Effector CD4-positive, alpha-beta T cell (primary cell): ENCODE data around the gene OLFML2B.

Source experiments
- DNase-seq: peaks from one replicate; pipeline ENCODE4 v3.0.0-alpha.2; 2020

Gene OLFML2B

DNA sequence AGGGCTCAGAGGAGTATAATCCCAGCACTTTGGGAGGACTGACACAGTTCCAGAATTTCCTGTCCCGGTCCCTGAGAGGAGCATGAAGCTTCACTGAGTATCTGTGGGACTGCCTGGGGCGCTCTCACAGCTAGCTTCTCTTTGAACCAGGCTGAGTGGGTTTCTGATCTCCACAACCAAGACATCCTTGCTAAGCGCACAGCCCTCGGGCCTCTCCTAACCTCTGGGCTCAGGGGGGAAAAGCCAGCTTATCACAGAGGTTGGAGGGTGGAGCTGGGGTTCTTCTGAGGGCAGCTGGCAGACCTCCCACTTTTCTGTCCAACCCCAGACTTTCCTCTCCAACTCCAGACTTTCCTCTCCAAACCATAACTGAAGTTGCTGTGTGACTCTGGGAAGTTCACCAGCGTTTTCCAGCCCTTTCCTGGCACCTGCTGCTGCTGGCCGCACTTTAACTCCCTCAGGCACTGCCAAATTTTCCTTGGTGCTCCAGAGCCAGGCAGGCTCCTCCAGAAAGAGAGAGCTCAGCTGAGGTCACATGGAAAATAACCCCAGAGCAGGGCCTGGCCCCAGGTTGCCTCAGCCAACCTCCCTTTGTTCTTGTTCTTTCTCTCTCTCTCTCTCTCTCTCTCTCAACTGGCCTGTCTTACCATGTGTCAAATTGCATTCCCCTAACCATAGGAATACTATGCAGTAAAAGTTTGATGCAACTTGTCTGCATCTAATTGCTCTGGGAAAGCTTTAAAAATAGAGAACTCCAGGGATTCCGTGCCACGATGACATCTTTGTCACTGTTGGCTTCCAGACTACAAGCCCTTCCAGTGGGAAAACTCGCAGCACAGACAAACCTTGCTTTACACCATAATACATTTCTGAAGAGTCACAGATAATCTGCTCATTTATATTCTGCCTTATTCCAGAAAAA is 49.5 kb downstream of the OLFML2B start:
- no peak for DNase-seq

DNA sequence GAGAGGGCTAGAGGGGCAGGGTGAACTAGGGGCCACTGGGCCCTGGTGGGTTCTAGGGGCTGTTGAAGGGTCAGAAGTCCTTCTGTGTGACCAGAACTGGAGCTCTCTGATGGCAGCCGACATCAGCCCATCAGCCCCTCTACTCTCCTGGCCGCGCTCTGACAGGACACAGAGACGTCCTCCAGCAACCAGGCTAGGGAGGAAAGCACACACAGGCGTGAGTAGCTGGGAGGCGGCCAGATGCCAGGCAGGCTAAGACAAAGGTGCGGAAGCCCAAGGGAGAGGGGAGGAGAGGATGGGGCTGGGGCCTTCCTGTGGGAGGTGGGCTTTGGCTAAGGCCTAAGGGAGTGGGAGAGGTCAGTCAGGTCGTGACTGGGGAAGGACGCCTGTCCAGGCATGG is 50.8 kb downstream of the OLFML2B start:
- no peak for DNase-seq

DNA sequence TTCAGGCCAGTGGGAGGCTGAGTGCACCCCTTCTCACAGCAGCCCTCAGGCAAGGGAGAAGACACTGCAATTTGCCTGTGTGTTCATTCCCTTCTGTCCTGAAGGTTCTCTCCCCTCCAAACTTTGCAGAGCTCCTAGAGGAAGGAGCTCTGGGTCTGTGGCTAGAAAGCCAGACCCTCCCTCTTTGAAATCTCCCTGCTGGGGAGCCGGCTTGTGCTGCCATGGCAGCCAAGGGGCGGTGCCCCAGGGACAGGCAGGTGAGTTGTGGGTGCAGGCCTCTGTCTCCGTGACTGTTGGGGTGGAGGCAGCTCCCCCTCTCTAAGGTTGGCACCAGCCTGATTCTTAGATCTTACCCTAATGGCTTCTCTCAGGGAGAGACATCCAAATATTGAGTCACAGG is 53.0 kb downstream of the OLFML2B start:
- no peak for DNase-seq

DNA sequence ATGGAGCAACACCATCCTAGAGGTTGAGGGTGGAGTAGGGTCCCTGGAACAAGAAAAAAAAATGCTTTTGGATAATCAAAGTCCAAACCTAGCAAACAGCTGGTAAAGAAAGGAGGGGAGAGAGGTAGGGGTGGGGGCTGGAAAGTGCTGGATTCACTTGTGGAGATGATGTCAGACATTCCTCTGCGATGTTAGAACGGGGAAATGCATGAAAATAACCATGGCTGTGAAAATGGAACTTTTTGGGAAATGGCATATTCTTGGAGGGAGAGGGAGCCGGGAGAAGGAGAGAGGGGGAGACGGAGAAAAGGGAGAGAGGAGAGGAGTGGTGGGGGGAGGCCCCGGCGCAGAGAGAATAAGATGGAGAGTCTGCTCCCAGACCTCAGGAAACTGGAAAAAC is 53.6 kb downstream of the OLFML2B start:
- no peak for DNase-seq

GRCh38 chr1:161966067-161966466 is 57.6 kb downstream of the OLFML2B start:
- DNase-seq: no peak

DNA sequence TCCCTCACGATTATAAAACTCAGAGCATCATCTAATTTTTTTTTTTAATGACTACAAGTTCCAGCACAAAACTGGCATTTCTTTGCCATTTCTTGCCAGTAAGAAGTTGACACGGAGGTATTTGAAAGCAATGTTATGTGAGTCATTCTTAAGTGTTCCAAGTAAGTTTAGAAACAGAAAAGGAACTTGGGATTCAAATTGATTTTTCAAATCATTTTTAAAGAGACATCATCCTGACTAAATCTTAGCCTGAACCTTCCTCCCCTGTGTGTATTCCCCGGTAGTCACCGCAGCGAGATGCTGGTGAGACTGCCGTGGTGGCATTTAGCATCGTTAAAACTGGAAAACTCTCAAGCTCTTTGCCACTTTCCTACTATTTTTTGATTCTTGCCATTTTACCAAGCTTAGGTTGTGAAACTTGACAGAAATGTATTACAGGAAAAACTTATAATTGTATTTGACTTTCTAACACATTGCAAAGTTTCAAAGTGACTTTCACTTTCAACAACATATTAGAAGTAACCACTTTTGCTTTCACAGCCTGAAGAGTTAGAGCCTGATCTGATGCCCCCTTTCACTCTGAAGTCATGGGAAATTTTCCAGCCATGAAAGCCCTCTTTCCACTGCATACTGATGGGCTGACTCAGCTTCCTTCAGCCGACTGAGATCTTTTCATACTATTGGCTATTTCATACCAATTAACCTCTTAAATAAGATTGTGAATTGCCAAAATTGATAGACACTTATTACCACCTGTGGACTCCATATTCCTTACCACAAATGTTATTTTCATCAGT is 61.4 kb downstream of the OLFML2B start:
- DNase-seq: no peak

DNA sequence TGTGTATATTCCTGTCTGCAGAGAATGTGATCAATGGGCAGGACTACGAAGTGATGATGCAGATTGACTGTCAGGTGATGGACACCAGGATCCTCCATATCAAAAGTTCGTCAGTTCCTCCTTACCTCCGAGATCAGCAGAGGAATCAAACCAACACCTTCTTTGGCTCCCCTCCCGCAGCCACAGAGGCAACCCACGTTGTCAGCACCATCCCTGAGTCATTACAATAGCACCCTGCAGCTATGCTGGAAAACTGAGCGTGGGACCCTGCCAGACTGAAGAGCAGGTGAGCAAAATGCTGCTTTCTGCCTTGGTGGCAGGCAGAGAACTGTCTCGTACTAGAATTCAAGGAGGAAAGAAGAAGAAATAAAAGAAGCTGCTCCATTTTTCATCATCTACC is 65.2 kb downstream of the OLFML2B start:
- no peak for DNase-seq

DNA sequence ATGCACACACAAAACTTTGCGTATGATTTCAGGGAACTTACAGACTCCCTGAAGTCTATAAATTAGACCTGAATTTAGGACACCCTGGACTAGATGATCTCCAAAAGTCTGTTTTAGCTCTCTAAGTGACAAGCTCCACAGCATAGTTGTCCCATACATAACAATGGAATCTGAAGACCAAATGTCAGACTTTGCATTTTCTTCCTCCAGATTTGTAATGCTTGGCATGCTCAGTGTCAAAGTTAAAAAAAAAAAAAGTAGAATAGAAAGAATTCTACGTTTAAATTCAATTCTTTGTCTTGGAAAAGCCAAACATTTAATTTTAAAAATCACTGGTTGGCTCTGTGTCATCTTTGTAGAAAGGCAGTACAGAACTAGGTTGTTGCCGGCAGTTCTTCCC is 66.7 kb downstream of the OLFML2B start:
- DNase-seq: no peak

DNA sequence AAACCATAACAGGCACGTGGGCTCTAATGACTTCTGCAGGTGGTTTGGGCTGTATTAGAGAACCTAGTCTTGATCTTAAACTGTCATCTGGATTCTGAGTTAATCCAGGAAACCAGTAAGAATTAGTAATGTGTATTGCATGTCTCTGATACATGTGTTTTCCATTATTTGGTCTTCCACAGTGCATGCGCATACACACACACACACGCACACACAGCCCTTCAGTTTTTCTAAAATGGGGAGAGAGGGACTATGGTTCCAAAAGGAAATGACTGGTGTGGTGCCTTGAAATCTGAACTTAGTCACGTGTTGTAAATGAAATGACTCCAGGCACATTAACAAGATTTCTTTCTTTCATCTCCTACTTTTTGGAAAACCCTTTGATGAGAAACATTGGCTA is 67.6 kb downstream of the OLFML2B start:
- no peak for DNase-seq

DNA sequence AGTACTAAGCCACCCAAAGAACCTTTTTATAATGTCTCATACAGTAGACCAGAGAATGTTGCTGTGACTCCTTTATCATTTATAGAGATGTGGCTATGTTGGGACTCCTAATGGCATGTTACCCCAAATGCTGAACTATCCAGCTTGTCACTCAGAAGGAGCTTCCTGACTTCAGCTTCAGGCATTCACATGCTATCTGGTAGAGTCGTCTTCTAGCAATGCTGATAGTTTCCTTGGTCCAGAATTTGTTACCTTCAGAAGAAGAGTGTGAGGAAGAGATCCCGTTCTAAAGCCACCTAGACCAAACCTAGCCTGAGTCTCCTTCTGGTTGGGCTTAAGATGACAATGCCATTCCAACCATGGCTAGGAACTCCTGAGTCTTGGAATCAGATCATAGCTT is 68.1 kb downstream of the OLFML2B start:
- DNase-seq: no peak

GRCh38 chr1:161954466-161954865 is 69.2 kb downstream of the OLFML2B start:
- DNase-seq: no peak

DNA sequence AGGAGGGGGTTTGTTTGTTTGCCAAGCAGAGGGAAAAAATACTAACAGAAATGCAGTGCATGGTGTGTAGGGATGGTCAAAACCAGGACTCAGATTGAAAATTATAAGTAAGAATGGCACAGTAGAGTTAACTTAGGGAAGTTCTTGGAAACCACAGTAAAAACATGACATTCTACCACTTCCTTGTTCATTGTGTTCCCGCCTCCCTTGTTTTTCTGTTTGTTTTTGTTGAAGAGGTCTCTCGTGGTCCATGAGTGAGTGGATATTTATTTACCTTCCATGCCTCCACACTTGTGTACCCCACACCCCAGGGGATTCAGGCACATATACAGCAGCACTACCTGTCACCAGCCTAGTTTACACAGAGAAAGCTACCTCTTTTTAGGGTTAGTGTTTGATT is 69.6 kb downstream of the OLFML2B start:
- DNase-seq: no peak

DNA sequence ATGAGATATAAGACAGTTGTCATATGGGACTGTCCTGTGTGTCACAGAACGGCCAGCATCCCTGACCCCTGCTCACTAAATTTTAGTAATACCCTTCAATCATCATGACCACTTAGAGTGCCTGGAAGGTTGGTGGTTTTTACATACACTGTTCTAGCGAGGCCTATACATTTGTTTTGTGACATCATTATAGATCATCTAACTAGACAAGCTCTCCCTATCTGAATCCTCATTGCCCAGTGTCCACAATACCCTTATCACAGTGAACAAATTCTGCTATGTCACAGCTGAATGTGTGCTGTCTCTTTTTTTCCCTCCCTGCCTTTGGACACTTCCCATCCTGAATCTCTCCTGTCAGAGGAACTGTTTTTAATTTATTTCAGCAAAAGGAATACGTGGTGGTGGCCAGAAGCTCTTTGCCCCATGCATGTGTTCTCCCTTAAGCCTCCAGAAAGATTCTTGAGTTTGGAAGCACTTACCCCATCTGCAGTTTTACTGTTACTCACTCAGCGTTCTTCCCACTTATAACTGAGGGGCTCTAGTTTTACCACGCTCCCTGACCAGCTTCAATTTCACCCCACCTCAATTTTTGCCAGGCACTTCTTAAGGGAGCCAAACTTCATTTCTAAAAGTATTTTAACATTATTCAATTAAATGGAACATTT is 70.3 kb downstream of the OLFML2B start:
- no peak for DNase-seq

DNA sequence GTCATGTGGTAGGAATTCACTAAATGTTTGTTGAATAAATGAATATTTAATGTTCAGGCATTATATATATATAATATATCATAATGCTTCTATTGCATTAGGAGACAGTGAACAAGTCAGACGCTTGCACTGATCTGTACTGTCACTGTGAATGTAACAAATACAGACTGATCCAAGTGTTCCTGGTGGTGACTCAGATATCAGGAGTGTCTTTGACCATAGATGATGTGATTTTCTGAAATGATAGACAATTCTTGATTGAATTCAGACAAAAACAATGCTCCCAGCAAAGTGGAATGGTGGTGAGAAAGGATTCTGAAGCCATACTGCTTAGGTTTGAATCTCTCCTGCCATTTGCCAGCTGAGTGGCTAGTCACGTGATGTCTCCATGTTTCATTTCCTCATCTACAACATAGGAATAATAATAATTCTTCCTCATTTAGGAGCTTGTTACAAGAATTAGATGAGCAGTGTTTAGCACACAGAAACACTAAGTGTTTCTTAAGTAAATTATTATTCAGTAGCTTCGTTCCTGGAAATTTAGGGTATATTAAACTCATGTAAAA is 71.0 kb downstream of the OLFML2B start:
- DNase-seq: no peak

- no peak for DNase-seq
Measured at GRCh38 chr1:161951646-161952045, 72.0 kb downstream of the OLFML2B start.

DNA sequence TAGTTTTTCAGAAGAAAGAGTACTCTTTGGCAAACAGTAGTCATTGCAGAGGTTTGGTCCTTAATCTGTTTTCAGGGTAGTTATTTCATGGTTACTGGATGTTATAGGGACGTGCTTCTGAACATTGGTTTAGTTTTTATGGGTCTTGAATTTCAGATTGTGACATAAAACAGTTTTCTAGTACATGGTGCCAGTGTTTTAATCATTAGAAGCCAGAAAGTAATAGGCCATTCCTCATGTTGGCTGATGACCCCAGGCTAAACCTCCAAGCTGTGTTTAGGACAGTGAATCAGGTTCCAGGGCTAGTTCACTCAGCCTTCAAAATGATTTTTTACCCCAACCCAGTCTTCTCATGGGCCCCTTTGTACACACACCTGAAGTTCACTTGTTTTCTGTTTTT is 73.3 kb downstream of the OLFML2B start:
- DNase-seq: no peak

GRCh38 chr1:161949548-161949947 is 74.1 kb downstream of the OLFML2B start:
- DNase-seq: no peak

- DNase-seq: no peak
Measured at GRCh38 chr1:161948435-161948834, 75.2 kb downstream of the OLFML2B start.

DNA sequence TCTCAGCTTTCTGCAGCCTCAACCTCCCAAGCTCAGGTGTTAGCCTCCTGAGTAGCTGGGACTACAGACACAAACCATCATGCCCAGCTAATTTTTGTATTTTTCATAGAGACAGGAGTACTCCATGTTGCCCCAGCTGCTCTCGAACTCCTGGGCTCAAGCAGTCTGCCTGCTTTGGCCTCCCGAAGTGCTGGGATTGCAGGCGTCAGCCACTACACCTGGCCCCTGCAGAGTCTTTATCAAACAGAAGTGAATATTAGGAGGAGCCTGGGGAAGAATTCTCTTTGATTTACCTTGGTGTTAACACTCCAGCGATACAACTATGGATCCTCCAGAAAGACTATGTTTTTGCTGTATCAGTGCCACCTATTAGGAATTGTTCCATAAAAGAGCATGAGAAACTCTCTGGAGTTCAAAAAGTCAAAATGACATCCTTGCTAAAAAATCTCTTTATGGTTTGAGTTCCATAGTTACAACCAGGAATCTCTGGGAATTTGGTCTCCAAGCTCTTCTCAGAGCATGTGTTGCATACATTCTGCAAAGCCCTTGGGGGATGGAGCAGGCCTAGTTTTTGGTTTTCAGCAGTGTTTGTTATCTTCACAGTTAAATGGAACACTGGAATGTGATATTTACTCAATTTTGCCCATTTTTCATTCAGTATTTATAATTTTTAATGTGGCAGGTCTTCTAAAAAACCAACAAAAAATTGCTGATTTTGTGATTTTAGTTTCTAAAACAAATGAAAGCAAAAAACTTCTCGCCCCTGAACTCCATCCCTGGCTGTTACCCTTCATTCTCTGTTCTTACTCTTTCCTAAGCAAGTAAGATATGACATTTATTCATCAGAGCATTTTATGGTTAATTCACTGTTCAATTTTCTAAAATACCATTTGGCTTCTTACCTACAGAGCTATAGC is 77.3 kb downstream of the OLFML2B start:
- no peak for DNase-seq

GRCh38 chr1:161945306-161946060 is 78.2 kb downstream of the OLFML2B start:
- no peak for DNase-seq

DNA sequence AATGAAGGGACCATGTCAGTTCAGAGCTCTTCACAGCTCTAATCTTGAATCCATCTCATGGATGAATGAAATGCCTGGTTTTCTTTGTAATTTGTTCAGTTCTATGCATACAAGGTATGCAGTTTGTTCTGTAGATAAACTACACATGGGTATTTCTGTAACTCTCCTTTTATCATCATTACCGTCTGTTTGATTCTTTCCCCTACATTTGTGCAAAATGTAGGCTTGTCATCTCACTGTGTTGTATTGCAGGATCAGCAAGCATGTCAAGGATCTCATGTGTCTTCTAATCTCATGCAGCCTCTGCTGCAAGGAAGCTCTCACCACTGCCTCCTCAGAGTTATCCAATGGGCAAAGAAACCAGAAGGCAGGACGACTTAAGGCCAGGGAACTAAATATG is 79.3 kb downstream of the OLFML2B start:
- DNase-seq: no peak
